GM12801 (cell line): ENCODE results near the gene ATXN7L1.

Experiments
- TF ChIP-seq, protein P1 (sequence below): IDR thresholded peaks from one replicate; pipeline ENCODE4 v1.5.1; 2011; ENCODE audit warnings: control low read depth; ENCODE audit not compliant: insufficient read length; ENCODE audit errors: extremely low read depth

ATXN7L1 gene

GRCh38 chr7:105830405-105831301, 45.7 kb downstream of the ATXN7L1 start:
- TF ChIP-seq, protein P1, sequence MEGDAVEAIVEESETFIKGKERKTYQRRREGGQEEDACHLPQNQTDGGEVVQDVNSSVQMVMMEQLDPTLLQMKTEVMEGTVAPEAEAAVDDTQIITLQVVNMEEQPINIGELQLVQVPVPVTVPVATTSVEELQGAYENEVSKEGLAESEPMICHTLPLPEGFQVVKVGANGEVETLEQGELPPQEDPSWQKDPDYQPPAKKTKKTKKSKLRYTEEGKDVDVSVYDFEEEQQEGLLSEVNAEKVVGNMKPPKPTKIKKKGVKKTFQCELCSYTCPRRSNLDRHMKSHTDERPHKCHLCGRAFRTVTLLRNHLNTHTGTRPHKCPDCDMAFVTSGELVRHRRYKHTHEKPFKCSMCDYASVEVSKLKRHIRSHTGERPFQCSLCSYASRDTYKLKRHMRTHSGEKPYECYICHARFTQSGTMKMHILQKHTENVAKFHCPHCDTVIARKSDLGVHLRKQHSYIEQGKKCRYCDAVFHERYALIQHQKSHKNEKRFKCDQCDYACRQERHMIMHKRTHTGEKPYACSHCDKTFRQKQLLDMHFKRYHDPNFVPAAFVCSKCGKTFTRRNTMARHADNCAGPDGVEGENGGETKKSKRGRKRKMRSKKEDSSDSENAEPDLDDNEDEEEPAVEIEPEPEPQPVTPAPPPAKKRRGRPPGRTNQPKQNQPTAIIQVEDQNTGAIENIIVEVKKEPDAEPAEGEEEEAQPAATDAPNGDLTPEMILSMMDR, result no peak

GRCh38 chr7:105829681-105830322, 46.6 kb downstream of the ATXN7L1 start:
- TF ChIP-seq, protein P1, result no peak

DNA sequence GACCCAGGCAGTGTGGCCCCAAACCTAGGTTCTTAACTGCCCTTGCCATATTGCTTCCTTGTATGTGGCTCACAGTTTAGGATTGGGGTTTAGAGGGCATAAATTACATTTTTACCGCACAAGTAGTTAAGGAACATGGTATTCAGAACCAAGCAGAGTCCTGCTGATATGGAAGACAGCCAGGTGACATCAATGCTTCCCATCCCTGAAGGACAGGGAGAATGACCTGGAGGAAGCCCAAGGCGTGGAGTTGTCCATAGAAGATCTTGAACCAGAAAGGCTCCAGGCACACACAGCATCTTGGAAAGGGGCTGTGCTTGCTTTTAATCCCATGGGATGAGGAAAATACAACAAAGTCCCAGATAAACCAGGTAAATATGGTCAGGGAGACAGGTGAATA, 48.3 kb downstream of the ATXN7L1 start:
- TF ChIP-seq, protein P1, result no peak

- TF ChIP-seq, protein P1, result no peak
These were observed 49.1 kb downstream of the ATXN7L1 start for GRCh38 chr7:105827151-105827875.

GRCh38 chr7:105826143-105826542, 50.3 kb downstream of the ATXN7L1 start:
- TF ChIP-seq, protein P1, result no peak

- TF ChIP-seq, protein P1, result no peak
These were observed 51.0 kb downstream of the ATXN7L1 start for GRCh38 chr7:105825371-105825770.

- TF ChIP-seq, protein P1, result no peak
These were observed 53.6 kb downstream of the ATXN7L1 start for GRCh38 chr7:105822806-105823205.
